GM12878 (cell line): ENCODE results near the gene ENOX1. TPM values are rescaled to one million over a fixed set of nuclear protein-coding genes. Genes with fewer than 3 reads are reported as not detected.

Experiments
- ATAC-seq: fragments of 200-7000 bp; cut with Tn5 transposase; 3 replicates; pipeline ENCODE4 v1.9.1; 2020; ENCODE audit warnings: mild to moderate bottlenecking, moderate library complexity
- BruUV-seq: library from RNA; stranded (reverse); fragments of 400-500 nt; replicated peaks from 2 replicates; lab custom pipeline; 2021; lab: Mats Ljungman, UMichigan
- CTCF ChIA-PET: fragments of 300-600 bp; sonication (Branson Sonifier 250); formaldehyde crosslinking; extraction: SDS; loops from one replicate; lab custom pipeline; 2021; ENCODE audit warnings: inconsistent platforms; lab: Yijun Ruan, JAX
- POLR2A ChIA-PET: fragments of 350-600 bp; formaldehyde crosslinking; extraction: SDS; loops from one replicate; lab custom pipeline; 2021; ENCODE audit warnings: inconsistent platforms; lab: Charles Lee
- RAD21 ChIA-PET: fragments of 300-600 bp; sonication (Branson Sonifier 250); formaldehyde crosslinking; loops from one replicate; lab custom pipeline; 2023; ENCODE audit warnings: antibody characterized with exemption; ENCODE audit not compliant: unreplicated experiment; lab: Charles Lee
- SMC1A ChIA-PET: fragments of 300-600 bp; sonication (Branson Sonifier 250); formaldehyde crosslinking; loops from one replicate; lab custom pipeline; 2023; ENCODE audit not compliant: unreplicated experiment, uncharacterized antibody; lab: Charles Lee
- DNase-seq: peaks from one replicate; pipeline ENCODE4 v3.0.0-alpha.2; 2011; ENCODE audit warnings: low read depth, low spot score
- FAIRE-seq: peaks from 3 replicates; lab custom pipeline; 2011; peaks lifted over from hg19 to GRCh38; lab: Jason Lieb, UNC
- H2AFZ ChIP-seq: 2 replicates; pipeline ENCODE4 v1.6.0; 2011; ENCODE audit warnings: low read depth, low read length, control low read depth; ENCODE audit not compliant: control insufficient read depth
- H3K27ac ChIP-seq: 2 replicates; pipeline ENCODE4 v1.5.1; 2011; ENCODE audit warnings: control low read depth; ENCODE audit not compliant: control insufficient read depth, insufficient read depth
- H3K27me3 ChIP-seq, 2 experiments: replicated peaks in 1 of 2; 2 replicates each; pipeline versions ENCODE4 v1.6.0 to v1.6.1; 2011; ENCODE audit warnings: low read length in 1 of 2; ENCODE audit not compliant: control insufficient read depth in 2 of 2, insufficient read depth in 2 of 2
- H3K36me3 ChIP-seq, 2 experiments: 2 replicates each; pipeline ENCODE4 v1.5.1; 2011; ENCODE audit warnings: low read length in 1 of 2; ENCODE audit not compliant: control insufficient read depth in 2 of 2, insufficient read depth in 2 of 2
- H3K4me1 ChIP-seq: 2 replicates; pipeline ENCODE4 v1.6.1; 2011; ENCODE audit warnings: mild to moderate bottlenecking, low read length, moderate library complexity, mixed read lengths; ENCODE audit not compliant: control insufficient read depth, insufficient read depth
- H3K4me2 ChIP-seq: 2 replicates; pipeline ENCODE4 v1.6.0; 2011; ENCODE audit warnings: control low read depth; ENCODE audit not compliant: control insufficient read depth, insufficient read depth
- H3K4me3 ChIP-seq: fragments of 200-600 bp; sonication (generic); 2 replicates; pipeline ENCODE4 v1.5.1; 2016
- H3K79me2 ChIP-seq: 2 replicates; pipeline ENCODE4 v1.6.0; 2011; ENCODE audit warnings: low read length; ENCODE audit not compliant: control insufficient read depth, insufficient read depth
- H3K9ac ChIP-seq: 2 replicates; pipeline ENCODE4 v1.8.0; 2011; ENCODE audit warnings: low read length, control low read depth, mixed read lengths; ENCODE audit not compliant: control insufficient read depth, insufficient read depth
- H3K9me3 ChIP-seq: replicated peaks from 3 replicates; pipeline ENCODE4 v1.5.1; 2011; ENCODE audit warnings: mild to moderate bottlenecking, low read length; ENCODE audit not compliant: control insufficient read depth, insufficient read depth
- H4K20me1 ChIP-seq: 2 replicates; pipeline ENCODE4 v1.6.0; 2011; ENCODE audit not compliant: control insufficient read depth, insufficient read depth
- BACH1 ChIP-seq: fragments of 450-650 bp; IDR thresholded peaks from 2 replicates; pipeline ENCODE4 v1.6.1; 2017; ENCODE audit warnings: mild to moderate bottlenecking, borderline replicate concordance
- E2F4 ChIP-seq: IDR thresholded peaks from 2 replicates; pipeline ENCODE4 v1.6.1; 2012; ENCODE audit warnings: low read depth, low read length, improper control_type of control experiment
- FOS ChIP-seq: IDR thresholded peaks from 3 replicates; pipeline ENCODE4 v1.6.1; 2011; ENCODE audit warnings: borderline replicate concordance; ENCODE audit not compliant: insufficient read length; ENCODE audit errors: extremely low read depth
- FOXK2 ChIP-seq: fragments of 450-650 bp; IDR thresholded peaks from 2 replicates; pipeline ENCODE4 v1.6.1; 2017; ENCODE audit warnings: mild to moderate bottlenecking, moderate library complexity
- HCFC1 ChIP-seq: fragments of 150-350 bp; IDR thresholded peaks from 2 replicates; pipeline ENCODE4 v1.6.1; 2014; ENCODE audit warnings: low read length
- HDAC6 ChIP-seq: fragments of 200-600 bp; sonication (generic); IDR thresholded peaks from one replicate; pipeline ENCODE4 v1.8.0; 2017; ENCODE audit warnings: antibody characterized with exemption; ENCODE audit not compliant: unreplicated experiment
- MYC ChIP-seq: IDR thresholded peaks from 2 replicates; pipeline ENCODE4 v1.6.1; 2011; ENCODE audit warnings: mild to moderate bottlenecking, low read length, moderate library complexity, inconsistent platforms; ENCODE audit not compliant: insufficient read depth, insufficient replicate concordance, insufficient read length, severe bottlenecking
- NRF1 ChIP-seq: conservative IDR thresholded peaks from 2 replicates; pipeline ENCODE4 v1.6.1; 2011; ENCODE audit warnings: mild to moderate bottlenecking, low read depth, low read length, improper control_type of control experiment
- PAX8 ChIP-seq: fragments of 450-650 bp; IDR thresholded peaks from 2 replicates; pipeline ENCODE4 v1.6.1; 2017; ENCODE audit warnings: mild to moderate bottlenecking, moderate library complexity
- RAD51 ChIP-seq: fragments of 450-650 bp; IDR thresholded peaks from 2 replicates; pipeline ENCODE4 v1.6.1; 2016; ENCODE audit warnings: moderate library complexity, mild to moderate bottlenecking, inconsistent platforms
- SREBF1 ChIP-seq: IDR thresholded peaks from 2 replicates; pipeline ENCODE4 v1.6.1; 2012; ENCODE audit warnings: mild to moderate bottlenecking, low read length
- STAT3 ChIP-seq: IDR thresholded peaks from 2 replicates; pipeline ENCODE4 v1.6.1; 2011; ENCODE audit warnings: low read depth, low read length, improper control_type of control experiment
- SUZ12 ChIP-seq: fragments of 200-600 bp; sonication (generic); IDR thresholded peaks from one replicate; pipeline ENCODE4 v1.6.1; 2018; ENCODE audit warnings: antibody characterized with exemption, mild to moderate bottlenecking; ENCODE audit not compliant: unreplicated experiment
- TCF3 ChIP-seq: IDR thresholded peaks from 2 replicates; pipeline ENCODE4 v1.6.1; 2012; ENCODE audit warnings: low read depth, mild to moderate bottlenecking, low read length, borderline replicate concordance; ENCODE audit not compliant: insufficient read depth
- ZNF622 ChIP-seq: fragments of 450-650 bp; IDR thresholded peaks from 2 replicates; pipeline ENCODE4 v1.6.1; 2017; ENCODE audit warnings: mild to moderate bottlenecking, inconsistent platforms
- ZZZ3 ChIP-seq: IDR thresholded peaks from 2 replicates; pipeline ENCODE4 v1.6.1; 2011; ENCODE audit warnings: low read depth; ENCODE audit not compliant: control insufficient read depth, insufficient read length
- WGBS: methylation state at CpG from one replicate; pipeline ENCODE4 v1.1.6; 2016; ENCODE audit warnings: low lambda C conversion rate; ENCODE audit not compliant: insufficient replicate concordance, insufficient coverage; ENCODE audit errors: missing lambda C conversion rate; 5-methylcytosine and 5-hydroxymethylcytosine counted together
- in situ Hi-C: fragments of 300-500 bp; cut with MboI; formaldehyde crosslinking; loops from 9 replicates; pipeline ENCODE4 v1.14.3; 2018; ENCODE audit warnings: mixed read lengths
- intact Hi-C: fragments of 100-400 bp; cut with micrococcal nuclease; formaldehyde crosslinking; loops from one replicate; pipeline ENCODE4 v1.14.2; 2022; ENCODE audit not compliant: unreplicated experiment
- polyA plus RNA-seq, 11 experiments: library from polyadenylated mRNA; depleted of rRNA in 4 of 11; unstranded in 6 of 11; stranded (reverse) in 5 of 11; fragments of >200 nt; fragmentation: Nextera tagmentation in 4 of 11; fragmentation: Illumina TruSeq in 1 of 11; extraction: Ambion mirVana in 4 of 11; extraction: Trizol in 1 of 11; gene quantifications; 1 replicate in 1 of 11; 2 replicates in 10 of 11; pipeline versions ENCODE4 v1.2.1 to v1.2.3, GENCODE V29; 2011 to 2016; ENCODE audit warnings: inconsistent platforms in 2 of 11, missing spikeins in 2 of 11, low read depth in 1 of 11
- total RNA-seq, 4 experiments: library from RNA; depleted of rRNA in 3 of 4; stranded (reverse); fragments of >200 nt in 3 of 4; fragmentation: Illumina TruSeq in 1 of 4; extraction: Trizol in 1 of 4; gene quantifications; 2 replicates each; pipeline versions ENCODE4 v1.2.1 to v1.2.3, GENCODE V29; 2013 to 2021
- TF ChIP-seq, protein P1 (sequence below): fragments of 450-650 bp; IDR thresholded peaks from 2 replicates; pipeline ENCODE4 v1.6.1; 2017; ENCODE audit warnings: antibody characterized with exemption, mild to moderate bottlenecking, moderate library complexity
- TF ChIP-seq, protein P2 (sequence below): fragments of 450-650 bp; IDR thresholded peaks from 2 replicates; pipeline ENCODE4 v1.6.1; 2017; ENCODE audit warnings: mild to moderate bottlenecking, moderate library complexity

The ENOX1 gene
- total and polyA plus RNA-seq, 10 of the 15 experiments (the other 5 are each of a cell fraction or from before 2014, with no cell fraction given) = 0.11 to 0.26 (median 0.15) TPM

DNA sequence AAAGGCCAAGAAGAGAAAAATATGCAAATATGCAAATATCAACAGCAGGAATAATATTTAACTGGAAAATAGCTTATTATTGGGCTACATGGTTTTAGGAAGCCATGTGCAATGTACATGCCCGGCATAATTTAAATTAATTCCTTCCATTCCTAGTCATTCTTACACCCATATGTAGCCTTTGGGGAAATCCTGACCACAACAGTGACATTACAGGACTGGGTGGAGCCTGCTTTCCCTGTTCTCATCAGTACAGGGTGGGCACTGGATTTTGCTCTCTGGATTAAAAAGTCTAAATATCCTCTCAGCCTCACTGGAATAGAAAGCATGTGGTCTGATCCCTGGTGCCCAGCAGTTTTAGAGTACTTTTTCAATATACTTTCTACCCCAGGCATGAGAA, 565.2 kb downstream of the ENOX1 start:
- Histone ChIP-seq H3K36me3 (no peaks in the 10 kb centered on the region), H3K4me2 (no peak overlapping the region), H2AFZ (no peak overlapping the region), H3K27me3 (no peaks in the 10 kb centered on the region; a peak in 2 of 4 replicates), H3K4me3 (no peak overlapping the region), H3K27ac (no peak overlapping the region), H3K9ac (no peak overlapping the region), H3K4me1 (no peaks in the 10 kb centered on the region), H3K9me3 (no peaks in the 10 kb centered on the region), H3K79me2 (no peaks in the 10 kb centered on the region), H4K20me1 (no peaks in the 10 kb centered on the region)
- RAD21 ChIA-PET = no interaction called here
- FAIRE-seq (no peak), ATAC-seq (no peak), DNase-seq (no peak)
- WGBS = 100% methylated on average over 1 of the region's 1 CpG
- CTCF ChIA-PET = no interaction called here
- in situ Hi-C loops (no loop called here), intact Hi-C loops (no loop called here)
- SMC1A ChIA-PET = interaction anchor here (0.7 kb wide), 1 partner anchor 116 kb away, joined by 3 read pairs; no protein-coding TSS in a partner anchor
- POLR2A ChIA-PET = no interaction called here
- BruUV-seq = no TSS peak
- TF ChIP-seq PAX8 (no peak), FOS (no peak), ZZZ3 (no peak), TCF3 (no peak), E2F4 (no peak), RAD51 (no peak), BACH1 (no peak), HCFC1 (no peak), FOXK2 (no peak), NRF1 (no peak), STAT3 (no peak), HDAC6 (no peak), ZNF622 (no peak), MYC (no peak), SREBF1 (no peak), SUZ12 (no peak)
- TF ChIP-seq, protein P1, sequence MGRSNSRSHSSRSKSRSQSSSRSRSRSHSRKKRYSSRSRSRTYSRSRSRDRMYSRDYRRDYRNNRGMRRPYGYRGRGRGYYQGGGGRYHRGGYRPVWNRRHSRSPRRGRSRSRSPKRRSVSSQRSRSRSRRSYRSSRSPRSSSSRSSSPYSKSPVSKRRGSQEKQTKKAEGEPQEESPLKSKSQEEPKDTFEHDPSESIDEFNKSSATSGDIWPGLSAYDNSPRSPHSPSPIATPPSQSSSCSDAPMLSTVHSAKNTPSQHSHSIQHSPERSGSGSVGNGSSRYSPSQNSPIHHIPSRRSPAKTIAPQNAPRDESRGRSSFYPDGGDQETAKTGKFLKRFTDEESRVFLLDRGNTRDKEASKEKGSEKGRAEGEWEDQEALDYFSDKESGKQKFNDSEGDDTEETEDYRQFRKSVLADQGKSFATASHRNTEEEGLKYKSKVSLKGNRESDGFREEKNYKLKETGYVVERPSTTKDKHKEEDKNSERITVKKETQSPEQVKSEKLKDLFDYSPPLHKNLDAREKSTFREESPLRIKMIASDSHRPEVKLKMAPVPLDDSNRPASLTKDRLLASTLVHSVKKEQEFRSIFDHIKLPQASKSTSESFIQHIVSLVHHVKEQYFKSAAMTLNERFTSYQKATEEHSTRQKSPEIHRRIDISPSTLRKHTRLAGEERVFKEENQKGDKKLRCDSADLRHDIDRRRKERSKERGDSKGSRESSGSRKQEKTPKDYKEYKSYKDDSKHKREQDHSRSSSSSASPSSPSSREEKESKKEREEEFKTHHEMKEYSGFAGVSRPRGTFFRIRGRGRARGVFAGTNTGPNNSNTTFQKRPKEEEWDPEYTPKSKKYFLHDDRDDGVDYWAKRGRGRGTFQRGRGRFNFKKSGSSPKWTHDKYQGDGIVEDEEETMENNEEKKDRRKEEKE = no peak
- TF ChIP-seq, protein P2, sequence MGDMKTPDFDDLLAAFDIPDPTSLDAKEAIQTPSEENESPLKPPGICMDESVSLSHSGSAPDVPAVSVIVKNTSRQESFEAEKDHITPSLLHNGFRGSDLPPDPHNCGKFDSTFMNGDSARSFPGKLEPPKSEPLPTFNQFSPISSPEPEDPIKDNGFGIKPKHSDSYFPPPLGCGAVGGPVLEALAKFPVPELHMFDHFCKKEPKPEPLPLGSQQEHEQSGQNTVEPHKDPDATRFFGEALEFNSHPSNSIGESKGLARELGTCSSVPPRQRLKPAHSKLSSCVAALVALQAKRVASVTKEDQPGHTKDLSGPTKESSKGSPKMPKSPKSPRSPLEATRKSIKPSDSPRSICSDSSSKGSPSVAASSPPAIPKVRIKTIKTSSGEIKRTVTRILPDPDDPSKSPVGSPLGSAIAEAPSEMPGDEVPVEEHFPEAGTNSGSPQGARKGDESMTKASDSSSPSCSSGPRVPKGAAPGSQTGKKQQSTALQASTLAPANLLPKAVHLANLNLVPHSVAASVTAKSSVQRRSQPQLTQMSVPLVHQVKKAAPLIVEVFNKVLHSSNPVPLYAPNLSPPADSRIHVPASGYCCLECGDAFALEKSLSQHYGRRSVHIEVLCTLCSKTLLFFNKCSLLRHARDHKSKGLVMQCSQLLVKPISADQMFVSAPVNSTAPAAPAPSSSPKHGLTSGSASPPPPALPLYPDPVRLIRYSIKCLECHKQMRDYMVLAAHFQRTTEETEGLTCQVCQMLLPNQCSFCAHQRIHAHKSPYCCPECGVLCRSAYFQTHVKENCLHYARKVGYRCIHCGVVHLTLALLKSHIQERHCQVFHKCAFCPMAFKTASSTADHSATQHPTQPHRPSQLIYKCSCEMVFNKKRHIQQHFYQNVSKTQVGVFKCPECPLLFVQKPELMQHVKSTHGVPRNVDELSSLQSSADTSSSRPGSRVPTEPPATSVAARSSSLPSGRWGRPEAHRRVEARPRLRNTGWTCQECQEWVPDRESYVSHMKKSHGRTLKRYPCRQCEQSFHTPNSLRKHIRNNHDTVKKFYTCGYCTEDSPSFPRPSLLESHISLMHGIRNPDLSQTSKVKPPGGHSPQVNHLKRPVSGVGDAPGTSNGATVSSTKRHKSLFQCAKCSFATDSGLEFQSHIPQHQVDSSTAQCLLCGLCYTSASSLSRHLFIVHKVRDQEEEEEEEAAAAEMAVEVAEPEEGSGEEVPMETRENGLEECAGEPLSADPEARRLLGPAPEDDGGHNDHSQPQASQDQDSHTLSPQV = no peak
